ENCODE results near the gene SAMD7.

DNA sequence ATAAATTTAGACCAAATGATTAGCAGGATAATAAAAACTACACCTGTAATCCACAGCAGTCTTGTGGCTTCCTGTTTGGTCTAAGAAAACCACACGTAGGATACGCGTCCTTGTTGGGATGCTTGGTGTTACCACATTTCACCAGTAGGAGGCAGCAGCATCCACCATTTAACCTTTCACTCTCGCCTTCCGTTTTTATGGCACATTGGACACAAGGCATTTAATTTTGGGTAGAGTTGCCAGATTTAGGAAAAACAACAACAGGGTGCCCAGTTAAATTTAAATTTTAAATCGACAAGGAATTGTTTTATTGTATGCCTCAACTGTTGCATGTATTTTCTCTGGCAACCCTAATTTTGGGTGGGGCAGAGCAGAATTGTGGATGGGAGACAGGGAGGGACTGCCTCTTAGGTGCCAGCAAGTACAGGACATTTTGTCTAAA, 47.9 kb upstream of the SAMD7 start:
- TF ChIP-seq POLR2AphosphoS5 (IDR thresholded peaks at IDR 0.05; ENCODE audit: low read depth, low read length) (no peak), FOXP2 (optimal IDR thresholded peaks at IDR 0.05; ENCODE audit: borderline replicate concordance, extremely low read depth, extremely low read length, insufficient read depth) (no peak), SIN3A (IDR thresholded peaks at IDR 0.05; ENCODE audit: borderline replicate concordance, insufficient read depth, low read length) (no peak)
- TF ChIP-seq, protein P1, sequence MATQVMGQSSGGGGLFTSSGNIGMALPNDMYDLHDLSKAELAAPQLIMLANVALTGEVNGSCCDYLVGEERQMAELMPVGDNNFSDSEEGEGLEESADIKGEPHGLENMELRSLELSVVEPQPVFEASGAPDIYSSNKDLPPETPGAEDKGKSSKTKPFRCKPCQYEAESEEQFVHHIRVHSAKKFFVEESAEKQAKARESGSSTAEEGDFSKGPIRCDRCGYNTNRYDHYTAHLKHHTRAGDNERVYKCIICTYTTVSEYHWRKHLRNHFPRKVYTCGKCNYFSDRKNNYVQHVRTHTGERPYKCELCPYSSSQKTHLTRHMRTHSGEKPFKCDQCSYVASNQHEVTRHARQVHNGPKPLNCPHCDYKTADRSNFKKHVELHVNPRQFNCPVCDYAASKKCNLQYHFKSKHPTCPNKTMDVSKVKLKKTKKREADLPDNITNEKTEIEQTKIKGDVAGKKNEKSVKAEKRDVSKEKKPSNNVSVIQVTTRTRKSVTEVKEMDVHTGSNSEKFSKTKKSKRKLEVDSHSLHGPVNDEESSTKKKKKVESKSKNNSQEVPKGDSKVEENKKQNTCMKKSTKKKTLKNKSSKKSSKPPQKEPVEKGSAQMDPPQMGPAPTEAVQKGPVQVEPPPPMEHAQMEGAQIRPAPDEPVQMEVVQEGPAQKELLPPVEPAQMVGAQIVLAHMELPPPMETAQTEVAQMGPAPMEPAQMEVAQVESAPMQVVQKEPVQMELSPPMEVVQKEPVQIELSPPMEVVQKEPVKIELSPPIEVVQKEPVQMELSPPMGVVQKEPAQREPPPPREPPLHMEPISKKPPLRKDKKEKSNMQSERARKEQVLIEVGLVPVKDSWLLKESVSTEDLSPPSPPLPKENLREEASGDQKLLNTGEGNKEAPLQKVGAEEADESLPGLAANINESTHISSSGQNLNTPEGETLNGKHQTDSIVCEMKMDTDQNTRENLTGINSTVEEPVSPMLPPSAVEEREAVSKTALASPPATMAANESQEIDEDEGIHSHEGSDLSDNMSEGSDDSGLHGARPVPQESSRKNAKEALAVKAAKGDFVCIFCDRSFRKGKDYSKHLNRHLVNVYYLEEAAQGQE (IDR thresholded peaks at IDR 0.05; ENCODE audit: insufficient read depth in 1 of 2, low read depth in 2 of 2, low read length in 2 of 2), result no peak
